ENCODE results near the gene HSP90AA1.

DNA sequence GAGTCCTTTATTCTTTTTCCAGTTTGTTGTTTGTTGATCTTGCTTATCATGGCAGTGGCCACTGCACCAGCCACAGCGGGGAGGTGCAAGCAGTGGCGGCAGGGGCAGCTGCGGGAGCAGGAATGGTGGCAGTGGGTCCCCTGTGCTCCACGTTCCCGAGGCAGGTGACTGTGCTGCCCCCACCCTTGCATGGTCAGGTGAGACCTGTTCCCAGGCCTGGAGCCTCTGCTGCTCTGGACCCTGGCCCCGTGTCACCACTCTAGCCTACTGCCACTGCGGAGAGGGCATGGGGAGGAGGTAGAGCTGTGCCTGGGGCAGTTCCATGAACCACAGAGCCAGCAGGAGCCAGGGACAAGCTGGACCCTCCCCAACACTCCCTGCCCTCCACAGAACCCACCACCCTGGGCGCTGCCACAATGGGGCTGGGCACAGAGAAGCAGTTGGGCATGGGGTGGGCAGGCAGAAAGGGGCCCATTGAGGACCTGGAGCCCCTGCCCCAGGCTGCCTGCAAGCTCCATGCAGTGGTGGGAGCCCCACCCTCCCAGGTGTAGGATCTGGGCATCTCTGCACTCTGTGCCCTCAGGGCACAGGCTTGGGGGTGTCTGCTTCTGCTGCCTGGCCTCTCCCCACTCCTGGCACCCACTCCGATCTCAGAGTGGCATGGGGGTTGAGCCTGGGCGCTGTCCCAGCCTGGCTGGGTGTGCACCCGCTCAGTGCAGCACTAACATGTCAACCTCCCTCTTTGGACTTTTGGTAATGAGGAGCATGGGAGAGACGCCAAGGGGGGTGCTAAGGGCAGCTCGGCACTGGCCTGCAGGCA lies 29.7 kb upstream of the HSP90AA1 start:
- TF ChIP-seq POLR2A (IDR thresholded peaks at IDR 0.05) = no peak
- TF ChIP-seq EP300 (IDR thresholded peaks at IDR 0.05) = no peak
- TF ChIP-seq, protein P1, sequence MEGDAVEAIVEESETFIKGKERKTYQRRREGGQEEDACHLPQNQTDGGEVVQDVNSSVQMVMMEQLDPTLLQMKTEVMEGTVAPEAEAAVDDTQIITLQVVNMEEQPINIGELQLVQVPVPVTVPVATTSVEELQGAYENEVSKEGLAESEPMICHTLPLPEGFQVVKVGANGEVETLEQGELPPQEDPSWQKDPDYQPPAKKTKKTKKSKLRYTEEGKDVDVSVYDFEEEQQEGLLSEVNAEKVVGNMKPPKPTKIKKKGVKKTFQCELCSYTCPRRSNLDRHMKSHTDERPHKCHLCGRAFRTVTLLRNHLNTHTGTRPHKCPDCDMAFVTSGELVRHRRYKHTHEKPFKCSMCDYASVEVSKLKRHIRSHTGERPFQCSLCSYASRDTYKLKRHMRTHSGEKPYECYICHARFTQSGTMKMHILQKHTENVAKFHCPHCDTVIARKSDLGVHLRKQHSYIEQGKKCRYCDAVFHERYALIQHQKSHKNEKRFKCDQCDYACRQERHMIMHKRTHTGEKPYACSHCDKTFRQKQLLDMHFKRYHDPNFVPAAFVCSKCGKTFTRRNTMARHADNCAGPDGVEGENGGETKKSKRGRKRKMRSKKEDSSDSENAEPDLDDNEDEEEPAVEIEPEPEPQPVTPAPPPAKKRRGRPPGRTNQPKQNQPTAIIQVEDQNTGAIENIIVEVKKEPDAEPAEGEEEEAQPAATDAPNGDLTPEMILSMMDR (IDR thresholded peaks at IDR 0.05) = no peak
